Putamen (tissue), 1 donor: ENCODE data around the gene NRP1.
"Not testable (repeated sequence)": the region's sequence is repeated elsewhere in the genome, so short reads cannot be mapped to it uniquely, and the experiment has no call there.

ENCODE experiments used
- DNase-seq: peaks from one replicate; pipeline ENCODE4 v3.0.0-alpha.2; 2016; ENCODE audit warnings: low spot score

NRP1 gene

DNA sequence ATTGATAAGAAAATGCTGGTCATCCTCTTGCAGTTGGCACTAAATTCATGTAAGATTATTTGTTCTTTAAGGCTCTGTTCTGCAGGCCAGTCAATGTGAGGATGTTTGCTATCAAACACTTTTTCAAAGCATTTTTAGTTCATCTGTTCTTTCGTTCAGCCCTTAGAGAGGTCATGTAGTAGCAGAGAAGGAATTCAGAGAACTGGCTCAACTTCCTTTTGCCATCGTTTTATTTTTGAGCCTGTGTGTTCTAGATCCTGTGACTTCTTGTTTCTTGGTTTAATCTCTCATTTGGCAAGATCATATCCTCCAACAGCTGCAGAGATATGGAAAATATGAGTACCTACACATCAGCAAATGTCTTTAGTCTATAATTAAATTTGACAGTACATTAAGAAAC, 184.3 kb downstream of the NRP1 start:
- no peak for DNase-seq

GRCh38 chr10:33147013-33147310, 187.5 kb downstream of the NRP1 start:
- no peak for DNase-seq

GRCh38 chr10:33146189-33147012, 188.1 kb downstream of the NRP1 start:
- no peak for DNase-seq

DNA sequence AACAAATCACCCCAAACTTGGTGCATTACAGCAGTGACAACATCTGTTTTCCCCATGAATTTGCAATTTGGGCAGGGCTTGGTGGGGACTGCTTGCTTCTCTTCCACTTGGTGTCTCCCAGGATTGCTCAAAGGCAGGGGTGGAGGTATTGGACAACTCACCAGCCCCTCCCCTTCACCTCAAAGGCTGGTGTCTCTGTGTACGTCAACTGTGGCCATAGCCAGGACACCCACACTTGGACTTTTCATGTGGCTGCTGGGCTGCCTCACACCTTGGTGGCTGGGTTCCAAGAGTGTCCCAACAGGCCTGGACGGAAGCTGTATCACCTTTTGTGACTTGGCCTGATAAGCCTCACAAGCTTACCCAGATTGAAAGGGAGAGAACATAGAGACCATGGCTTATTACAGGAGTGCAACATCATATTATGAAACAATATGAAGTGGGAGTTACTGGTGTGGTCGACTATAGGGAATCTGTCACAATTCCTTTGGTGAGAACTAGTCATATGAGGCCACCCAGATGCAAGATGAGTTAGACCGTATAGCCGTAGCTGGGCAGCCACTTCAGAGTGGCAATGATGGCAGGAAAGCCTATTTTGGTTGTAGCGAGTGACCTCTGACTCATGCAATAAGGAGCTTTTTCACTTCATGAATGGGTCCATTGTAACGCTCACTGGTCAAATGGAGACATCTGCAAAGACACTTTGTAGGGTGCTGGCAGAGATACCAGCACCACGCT, 188.8 kb downstream of the NRP1 start:
- peak; percentile 39 for DNase-seq

GRCh38 chr10:33143160-33143728, 191.2 kb downstream of the NRP1 start:
- peak; percentile 80 for DNase-seq

DNA sequence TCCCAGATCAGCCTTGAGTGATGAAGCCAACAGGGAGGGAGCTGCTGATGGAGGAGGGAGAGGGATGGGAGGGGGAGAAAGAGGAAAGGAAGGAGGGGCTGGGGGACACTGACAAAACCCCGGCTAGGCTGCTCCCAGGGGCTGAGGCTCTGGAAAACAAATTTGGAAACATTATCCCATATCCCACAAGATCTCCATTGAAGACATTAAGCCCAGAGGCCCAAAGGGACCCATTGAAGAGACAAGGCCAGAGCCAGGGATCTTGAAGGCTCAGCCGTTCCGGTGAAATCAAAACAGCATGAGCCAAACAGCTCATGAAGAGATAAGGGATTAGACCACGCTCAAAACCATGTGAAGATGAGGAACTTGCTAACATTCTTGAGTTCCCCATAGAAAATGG, 192.2 kb downstream of the NRP1 start:
- DNase-seq: no peak

DNA sequence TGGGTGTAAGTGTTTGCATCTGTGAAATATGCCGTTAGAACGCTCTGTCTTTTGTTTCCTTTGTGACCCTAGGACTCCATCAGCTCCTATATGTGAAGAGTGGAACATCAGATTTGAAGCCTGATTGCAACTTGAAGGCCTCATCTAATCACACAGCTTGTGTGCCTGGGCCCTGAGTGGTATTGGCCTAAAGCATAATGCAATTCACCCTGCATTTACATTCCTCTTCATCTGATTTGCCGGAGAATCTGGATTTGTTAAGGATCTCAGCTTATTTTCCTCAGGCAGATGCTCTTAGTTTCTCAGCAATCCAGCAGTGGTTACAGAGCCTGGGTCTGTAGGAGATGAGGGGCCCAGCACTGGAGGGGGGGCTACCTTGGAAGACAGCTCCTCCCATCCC, 193.2 kb downstream of the NRP1 start:
- no peak for DNase-seq

DNA sequence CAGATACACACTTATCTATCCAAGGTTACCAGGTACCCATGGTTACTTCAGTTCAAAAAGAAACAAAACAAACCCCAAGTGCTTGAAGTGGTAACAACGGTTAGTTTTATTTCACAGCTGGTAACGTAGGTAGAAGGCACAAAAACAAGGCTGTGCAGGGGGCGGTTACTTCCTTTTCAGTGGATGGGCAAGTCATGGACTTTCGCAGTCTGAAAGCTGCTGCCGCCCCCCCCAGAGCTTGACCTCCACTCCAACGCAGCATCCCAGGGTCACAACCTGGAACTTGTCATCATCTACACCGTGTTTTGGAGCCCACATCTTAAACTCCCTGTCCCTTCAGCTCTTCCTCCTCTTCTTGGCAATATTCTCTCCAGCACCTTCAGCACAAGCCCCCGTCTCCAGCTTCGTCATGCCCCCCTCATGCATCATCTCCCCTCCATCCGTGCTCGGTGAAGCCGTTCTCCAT, 195.3 kb downstream of the NRP1 start:
- DNase-seq: no peak

DNA sequence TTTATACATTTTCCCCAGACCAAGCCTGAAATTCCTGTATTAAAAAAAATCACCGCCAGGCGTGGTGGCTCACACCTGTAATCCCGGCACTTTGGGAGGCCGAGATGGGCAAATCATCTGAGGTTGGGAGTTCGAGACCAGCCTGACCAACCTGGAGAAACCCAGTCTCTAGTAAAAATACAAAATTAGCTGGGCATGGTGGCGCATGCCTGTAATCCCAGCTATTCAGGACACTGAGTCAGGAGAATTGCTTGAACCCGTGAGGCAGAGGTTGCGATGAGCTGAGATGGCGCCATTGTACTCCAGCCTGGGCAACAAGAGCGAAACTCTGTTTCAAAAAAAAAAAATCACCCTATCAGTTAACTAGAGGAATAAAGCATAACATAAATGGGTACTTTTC, 195.8 kb downstream of the NRP1 start:
- DNase-seq: not testable (repeated sequence)

DNA sequence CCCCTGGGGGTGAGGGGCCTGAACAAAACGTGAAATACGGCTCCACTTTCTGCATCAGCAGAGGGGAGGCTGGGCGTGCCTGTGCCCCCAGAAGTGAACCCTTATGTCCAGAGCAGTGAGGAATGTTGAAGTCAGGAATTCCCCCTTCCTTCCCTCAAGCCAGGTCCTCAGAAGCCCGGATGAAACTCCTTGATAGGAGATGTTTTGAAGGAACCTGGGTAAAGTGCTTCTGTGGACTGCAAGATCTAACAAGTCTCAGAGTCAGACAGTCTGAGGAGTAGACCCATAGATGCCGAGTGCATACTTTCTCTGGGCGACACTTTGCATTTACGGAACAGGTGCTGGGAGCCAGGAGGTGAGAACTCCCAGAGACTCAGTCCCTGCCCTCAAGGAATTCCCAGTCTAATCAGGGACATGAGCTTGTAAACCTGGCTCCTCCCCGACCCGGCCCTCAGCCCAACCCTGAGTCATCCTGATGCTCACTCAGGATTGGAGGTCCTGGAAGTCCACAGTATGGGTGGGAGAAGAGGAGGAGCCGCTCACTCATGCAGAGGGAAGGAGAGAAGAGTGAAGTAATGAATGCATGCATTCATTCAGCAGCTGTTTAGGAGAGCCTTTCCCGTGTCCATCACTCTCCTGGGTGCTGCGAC, 197.0 kb downstream of the NRP1 start:
- no peak for DNase-seq

DNA sequence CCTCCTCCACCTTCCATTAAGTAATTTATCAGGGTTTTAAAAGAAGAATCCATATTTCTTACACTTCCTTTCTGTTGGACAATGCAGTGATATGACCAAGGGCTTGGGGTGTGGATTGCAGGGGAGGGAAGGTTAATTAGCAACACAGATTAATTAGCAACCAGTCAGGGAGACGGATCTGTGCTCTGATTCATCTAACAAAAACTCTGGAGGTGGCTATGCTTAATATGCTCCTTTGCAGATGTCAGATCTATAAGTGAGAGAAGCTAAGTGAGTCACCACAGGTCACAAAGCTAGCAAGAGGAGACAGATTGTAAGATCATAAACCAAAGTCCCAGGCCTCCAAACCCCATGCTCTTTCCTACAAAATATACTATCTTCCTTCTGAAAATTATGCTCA, 197.7 kb downstream of the NRP1 start:
- DNase-seq: peak; percentile 62

GRCh38 chr10:33136271-33136670, 198.2 kb downstream of the NRP1 start:
- DNase-seq: no peak

DNA sequence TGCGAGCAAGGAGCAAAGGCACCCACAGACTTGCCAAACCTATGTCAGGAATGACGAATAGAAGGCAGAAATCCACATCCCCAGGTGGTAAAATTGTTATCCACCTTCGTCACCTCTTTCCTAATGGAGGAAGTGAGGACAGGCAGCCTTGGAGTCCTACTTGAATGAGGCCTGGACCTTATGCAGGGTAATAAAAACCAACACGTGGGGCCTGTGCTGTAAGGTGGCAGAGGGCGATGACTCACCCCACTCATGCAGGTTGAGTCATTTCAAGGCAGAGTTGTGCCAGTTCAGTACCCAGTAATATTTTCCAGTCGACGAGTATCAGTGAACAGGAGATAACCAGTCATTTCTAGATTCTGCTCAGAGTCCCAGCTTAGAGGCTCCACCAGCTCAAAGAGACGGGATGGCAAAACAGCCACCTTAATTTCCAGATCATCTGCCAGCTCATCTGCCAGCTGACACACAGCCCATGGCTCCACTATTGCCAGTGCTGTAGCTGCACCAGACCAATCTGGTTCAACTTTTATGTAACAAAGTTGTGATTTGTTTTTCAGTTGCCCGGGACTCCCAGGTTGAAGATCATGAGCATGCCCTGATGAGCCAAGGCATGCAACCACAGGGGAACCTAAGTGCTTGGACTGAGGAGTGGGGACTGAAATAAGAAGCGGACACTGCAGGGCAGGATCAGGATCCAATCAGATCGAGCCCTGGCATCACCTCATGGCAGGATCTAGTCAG, 200.3 kb downstream of the NRP1 start:
- DNase-seq: peak; percentile 58

DNA sequence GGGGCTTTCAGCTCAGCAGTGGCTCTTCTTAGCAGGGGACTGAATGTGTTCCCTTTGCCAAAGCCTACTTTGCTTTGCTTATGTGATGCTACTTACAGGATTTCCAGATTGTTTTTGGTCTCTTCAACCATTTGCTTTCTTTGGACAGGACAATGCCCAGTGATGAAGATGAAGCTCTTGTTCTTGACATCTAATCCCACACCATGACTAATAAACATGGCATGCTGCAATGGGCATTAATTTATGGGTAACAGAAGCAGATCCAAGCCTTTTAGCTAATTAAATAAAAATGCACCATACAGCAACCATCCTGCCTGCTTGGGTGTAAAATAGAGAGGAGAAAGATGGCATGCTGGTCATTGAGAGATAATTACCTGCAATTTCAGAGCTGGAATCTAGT, 200.9 kb downstream of the NRP1 start:
- no peak for DNase-seq

DNA sequence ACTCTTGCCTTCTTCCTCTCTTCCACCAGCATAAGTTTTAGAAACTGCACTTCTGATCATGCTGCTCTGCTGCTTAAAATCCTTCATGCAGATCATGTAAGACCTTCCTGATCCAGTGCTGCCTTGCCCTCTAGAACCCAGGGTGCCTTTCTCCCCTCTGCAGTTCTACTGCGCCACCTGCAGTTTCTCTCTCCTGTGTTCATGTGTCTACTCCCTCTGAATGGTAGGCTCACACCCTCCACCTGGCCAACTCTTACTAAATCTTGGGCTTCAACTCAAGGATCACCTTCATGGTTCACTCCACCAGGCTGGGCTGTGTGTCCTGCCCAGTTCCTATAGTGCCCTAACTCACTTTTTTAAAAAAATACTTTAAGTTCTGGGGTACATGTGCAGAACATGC, 201.8 kb downstream of the NRP1 start:
- no peak for DNase-seq

- no peak for DNase-seq
Observed at GRCh38 chr10:33129996-33130386, 204.5 kb downstream of the NRP1 start.

DNA sequence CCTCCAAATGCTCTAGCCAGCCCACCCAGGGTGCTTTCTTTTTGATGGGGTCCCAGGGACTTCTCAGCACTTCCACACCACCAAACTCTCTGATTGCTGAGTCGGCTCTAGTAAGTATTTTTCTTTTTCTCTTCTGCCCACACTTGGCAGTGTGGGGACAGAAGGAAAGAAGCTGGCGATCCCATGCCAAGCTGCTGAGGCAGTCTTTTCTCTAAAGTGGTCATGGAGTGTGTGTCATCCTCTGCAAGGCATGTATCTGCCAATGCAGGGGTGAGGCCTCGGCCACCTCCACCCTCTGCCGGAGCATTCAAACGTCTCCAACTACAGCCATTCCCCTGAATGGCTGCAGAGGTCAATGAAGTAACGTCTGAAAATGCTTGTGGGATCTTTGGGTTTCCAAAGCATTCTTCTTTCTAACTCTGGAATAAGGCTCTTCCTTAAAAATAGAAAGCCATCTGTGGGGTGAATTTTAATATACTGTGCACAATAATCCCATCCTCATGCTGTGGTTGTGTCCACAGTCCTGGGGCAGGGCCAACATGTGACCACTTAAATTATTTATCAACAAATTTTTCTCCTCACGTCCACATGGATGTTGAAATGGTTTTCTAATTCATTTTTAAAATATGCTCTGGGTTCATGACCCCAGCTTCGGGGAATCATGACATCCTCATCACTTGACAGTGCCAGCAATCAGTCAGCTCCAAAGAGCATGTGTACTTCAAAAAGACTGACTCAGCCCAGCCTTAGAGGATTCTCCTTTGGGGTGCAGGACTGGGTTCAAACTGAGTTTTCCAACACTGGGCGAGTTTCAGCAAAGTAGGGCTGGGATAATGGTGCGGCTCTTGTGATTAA, 205.1 kb downstream of the NRP1 start:
- DNase-seq: no peak

GRCh38 chr10:33127622-33128021, 206.8 kb downstream of the NRP1 start:
- DNase-seq: no peak
